ENCODE measurements around the gene UGT1A6. TPM values are rescaled to one million over a fixed set of nuclear protein-coding genes. Genes with fewer than 3 reads are reported as not detected.

Gene UGT1A6
- total and polyA plus RNA-seq, 12 donors: not detected

- Histone ChIP-seq H3K27me3 (peaks cover 0 to 38% (median 14%) of the 10 kb centered on the region in 7 donors), H3K36me3 (no peaks in the 10 kb centered on the region), H3K4me1 (no peaks in the 10 kb centered on the region), H3K9me3 (peaks cover 0 to 9% (median 0%) of the 10 kb centered on the region in 11 donors), H3K4me3 (no peak overlapping the region), H3K27ac (no peak overlapping the region)
- no peak for ATAC-seq
- intact Hi-C loops (cut with DNase I): no loop called here
- WGBS, 2 donors: 89% methylated on average over 8 of the region's 8 CpGs
- no peak for TF ChIP-seq CTCF (IDR thresholded peaks at IDR 0.05)
- DNase-seq: no peak
These were observed 119.0 kb downstream of the UGT1A6 start for GRCh38 chr2:233811732-233812131.

- 66 to 67% methylated on average over 3 of the region's 3 CpGs for WGBS, 2 donors
- no peak for TF ChIP-seq CTCF (IDR thresholded peaks at IDR 0.05)
- intact Hi-C loops (cut with DNase I): no loop called here
- H3K9me3 ChIP-seq: peaks cover 0 to 9% (median 0%) of the 10 kb centered on the region in 11 donors
- H3K27me3 ChIP-seq: peaks cover 0 to 43% (median 9%) of the 10 kb centered on the region in 7 donors
- H3K4me3 ChIP-seq: no peak overlapping the region
- ATAC-seq (no peak), DNase-seq (no peak)
- H3K36me3 ChIP-seq: no peaks in the 10 kb centered on the region
- H3K27ac ChIP-seq: no peak overlapping the region
- H3K4me1 ChIP-seq: no peaks in the 10 kb centered on the region
These were observed 120.8 kb downstream of the UGT1A6 start for GRCh38 chr2:233813236-233814055.

GRCh38 chr2:233814056-233814835, 121.6 kb downstream of the UGT1A6 start:
- DNase-seq (no peak), ATAC-seq (no peak)
- H3K36me3 ChIP-seq: no peaks in the 10 kb centered on the region
- H3K27me3 ChIP-seq: peaks cover 0 to 40% (median 3%) of the 10 kb centered on the region in 7 donors
- TF ChIP-seq CTCF (IDR thresholded peaks at IDR 0.05): no peak
- no peaks in the 10 kb centered on the region for H3K4me1 ChIP-seq
- WGBS, 2 donors: 52 to 73% methylated on average over 2 of the region's 2 CpGs
- peaks cover 0 to 9% (median 0%) of the 10 kb centered on the region in 11 donors for H3K9me3 ChIP-seq
- no peak overlapping the region for H3K27ac ChIP-seq
- intact Hi-C loops (cut with DNase I): no loop called here
- no peak overlapping the region for H3K4me3 ChIP-seq

GRCh38 chr2:233815861-233816260, 123.2 kb downstream of the UGT1A6 start:
- WGBS, 2 donors: 88 to 92% methylated on average over 6 of the region's 6 CpGs
- no peak for DNase-seq

More at GRCh38 chr2:233815861-233816260, 123.2 kb downstream of the UGT1A6 start:
- H3K27ac ChIP-seq: no peak overlapping the region
- H3K4me1 ChIP-seq: no peaks in the 10 kb centered on the region
- ATAC-seq: no peak
- H3K9me3 ChIP-seq: peaks cover 0 to 9% (median 0%) of the 10 kb centered on the region in 11 donors
- no peak overlapping the region for H3K4me3 ChIP-seq
- intact Hi-C loops (cut with DNase I): no loop called here
- no peaks in the 10 kb centered on the region for H3K36me3 ChIP-seq
- no peak for TF ChIP-seq CTCF (IDR thresholded peaks at IDR 0.05)
- H3K27me3 ChIP-seq: peaks cover 0 to 35% (median 0%) of the 10 kb centered on the region in 7 donors

Measured in heart right ventricle (tissue), 16 donors.